ENCODE data around the gene COL18A1.

The COL18A1 gene

GRCh38 chr21:45443595-45444181 is 38.7 kb downstream of the COL18A1 start:
- FAIRE-seq (no peak), DNase-seq (ENCODE audit: insufficient read length, low spot score) (no peak)
- no peak for TF ChIP-seq CTCF (IDR thresholded peaks at IDR 0.05; ENCODE audit: insufficient read depth, missing control alignments)

GRCh38 chr21:45444385-45444784 is 39.4 kb downstream of the COL18A1 start:
- FAIRE-seq: no peak
- no peak for DNase-seq (ENCODE audit: insufficient read length, low spot score)
- no peak for TF ChIP-seq CTCF (IDR thresholded peaks at IDR 0.05; ENCODE audit: insufficient read depth, missing control alignments)

GRCh38 chr21:45445369-45445768 is 40.4 kb downstream of the COL18A1 start:
- no peak for DNase-seq (ENCODE audit: insufficient read length, low spot score)
- no peak for TF ChIP-seq CTCF (IDR thresholded peaks at IDR 0.05; ENCODE audit: insufficient read depth, missing control alignments)
- FAIRE-seq: no peak

- no peak for TF ChIP-seq CTCF (IDR thresholded peaks at IDR 0.05; ENCODE audit: insufficient read depth, missing control alignments)
- DNase-seq (ENCODE audit: insufficient read length, low spot score) (no peak), FAIRE-seq (no peak)
Observed at GRCh38 chr21:45447821-45448220, 42.9 kb downstream of the COL18A1 start.

GRCh38 chr21:45448283-45448809 is 43.4 kb downstream of the COL18A1 start:
- no peak for TF ChIP-seq CTCF (IDR thresholded peaks at IDR 0.05; ENCODE audit: insufficient read depth, missing control alignments)
- FAIRE-seq (no peak), DNase-seq (ENCODE audit: insufficient read length, low spot score) (no peak)

GRCh38 chr21:45448810-45449657 is 44.1 kb downstream of the COL18A1 start:
- DNase-seq (ENCODE audit: insufficient read length, low spot score) (no peak), FAIRE-seq (no peak)
- no peak for TF ChIP-seq CTCF (IDR thresholded peaks at IDR 0.05; ENCODE audit: insufficient read depth, missing control alignments)

Measured in D721Med (cell line).